Astrocyte of the hippocampus (primary cell): ENCODE measurements around the gene PDE6G.
"Not testable (repeated sequence)": the region's sequence is repeated elsewhere in the genome, so short reads cannot be mapped to it uniquely, and the experiment has no call there.

Experiments used
- DNase-seq: peaks from one replicate; pipeline ENCODE4 v3.0.0; 2011; ENCODE audit warnings: low read depth, low spot score

Gene PDE6G

GRCh38 chr17:81635431-81635830 lies 20.9 kb downstream of the PDE6G start:
- no peak for DNase-seq

GRCh38 chr17:81631482-81631881 lies 24.9 kb downstream of the PDE6G start:
- DNase-seq = no peak

GRCh38 chr17:81630274-81630673 lies 26.1 kb downstream of the PDE6G start:
- no peak for DNase-seq

GRCh38 chr17:81621494-81622130 lies 34.7 kb downstream of the PDE6G start:
- no peak for DNase-seq

GRCh38 chr17:81618307-81618706 lies 38.0 kb downstream of the PDE6G start:
- not testable (repeated sequence) for DNase-seq

- DNase-seq = no peak
Measured at GRCh38 chr17:81616877-81617276, 39.5 kb downstream of the PDE6G start.

GRCh38 chr17:81615401-81615930 lies 40.9 kb downstream of the PDE6G start:
- DNase-seq = no peak

- no peak for DNase-seq
Measured at GRCh38 chr17:81612172-81612970, 44.0 kb downstream of the PDE6G start.

- no peak for DNase-seq
Measured at GRCh38 chr17:81609541-81610311, 46.6 kb downstream of the PDE6G start.

- DNase-seq = no peak
Measured at GRCh38 chr17:81608605-81609004, 47.7 kb downstream of the PDE6G start.

- peak; percentile 79 for DNase-seq
Measured at GRCh38 chr17:81608082-81608481, 48.3 kb downstream of the PDE6G start.

- peak; percentile 87 for DNase-seq
Measured at GRCh38 chr17:81607431-81607830, 48.9 kb downstream of the PDE6G start.

- DNase-seq = peak; percentile 39
Measured at GRCh38 chr17:81603846-81604610, 52.3 kb downstream of the PDE6G start.

- peak; percentile 87 for DNase-seq
Measured at GRCh38 chr17:81601525-81602120, 54.7 kb downstream of the PDE6G start.
